Chondrocyte (in vitro differentiated cells): ENCODE results near the gene C11orf42. TPM values are rescaled to one million over a fixed set of nuclear protein-coding genes. Genes with fewer than 3 reads are reported as not detected.

ENCODE experiments used
- DNase-seq: peaks from one replicate; pipeline ENCODE4 v3.0.0; 2021; ENCODE audit warnings: mixed read lengths, low spot score
- H3K27ac Mint-ChIP-seq: one replicate; pipeline ENCODE4 v1.8.0; 2021; ENCODE audit warnings: mild to moderate bottlenecking, moderate library complexity, mixed read lengths; ENCODE audit not compliant: unreplicated experiment
- H3K27me3 Mint-ChIP-seq: 2 replicates; pipeline ENCODE4 v1.8.0; 2021; ENCODE audit warnings: low read depth, mixed read lengths
- H3K36me3 Mint-ChIP-seq: 2 replicates; pipeline ENCODE4 v1.8.0; 2021; ENCODE audit warnings: low read depth, mixed read lengths
- H3K4me1 Mint-ChIP-seq: 2 replicates; pipeline ENCODE4 v1.8.0; 2021; ENCODE audit warnings: low read depth, mild to moderate bottlenecking, mixed read lengths
- H3K4me3 Mint-ChIP-seq: one replicate; pipeline ENCODE4 v1.8.0; 2021; ENCODE audit warnings: mild to moderate bottlenecking, moderate library complexity, mixed read lengths; ENCODE audit not compliant: unreplicated experiment
- H3K9me3 Mint-ChIP-seq: 2 replicates; pipeline ENCODE4 v1.8.0; 2021; ENCODE audit warnings: low read depth, mixed read lengths
- CTCF ChIP-seq: fragments of 200-600 bp; sonication (generic); IDR thresholded peaks from 2 replicates; pipeline ENCODE4 v1.5.0; 2021; ENCODE audit warnings: antibody characterized with exemption, mild to moderate bottlenecking, moderate library complexity
- total RNA-seq: library from RNA; stranded (reverse); gene quantifications from 3 replicates; pipeline ENCODE4 v1.2.1, GENCODE V29; 2021

Gene C11orf42
- total RNA-seq, 1 donor from 2014 or later, result not detected

GRCh38 chr11:6201481-6201880, 3.9 kb upstream of the C11orf42 start:
- no peak for DNase-seq
- Mint-ChIP-seq H3K4me1 (no peaks in the 10 kb centered on the region), H3K27me3 (no peaks in the 10 kb centered on the region), H3K36me3 (peaks cover 10% of the 10 kb centered on the region), H3K4me3 (no peak overlapping the region), H3K27ac (no peak overlapping the region), H3K9me3 (no peaks in the 10 kb centered on the region)
- TF ChIP-seq CTCF, result no peak

GRCh38 chr11:6202041-6202440, 3.3 kb upstream of the C11orf42 start:
- Mint-ChIP-seq H3K27me3 (no peaks in the 10 kb centered on the region), H3K27ac (no peak overlapping the region), H3K4me1 (no peaks in the 10 kb centered on the region), H3K36me3 (peaks cover 10% of the 10 kb centered on the region), H3K4me3 (no peak overlapping the region), H3K9me3 (no peaks in the 10 kb centered on the region)
- TF ChIP-seq CTCF, result no peak
- no peak for DNase-seq

- Mint-ChIP-seq H3K4me1 (no peaks in the 10 kb centered on the region), H3K36me3 (peaks cover 10% of the 10 kb centered on the region), H3K9me3 (no peaks in the 10 kb centered on the region), H3K27me3 (no peaks in the 10 kb centered on the region), H3K4me3 (no peak overlapping the region), H3K27ac (no peak overlapping the region)
- no peak for DNase-seq
- TF ChIP-seq CTCF, result no peak
Observed at GRCh38 chr11:6203327-6203726, 2.0 kb upstream of the C11orf42 start.

- no peak overlapping the region for H3K4me3 Mint-ChIP-seq
- H3K36me3 Mint-ChIP-seq, result peaks cover 15% of the 10 kb centered on the region
- no peaks in the 10 kb centered on the region for H3K27me3 Mint-ChIP-seq
- DNase-seq, result no peak
- H3K4me1 Mint-ChIP-seq, result no peaks in the 10 kb centered on the region
- no peak overlapping the region for H3K27ac Mint-ChIP-seq
- no peak for TF ChIP-seq CTCF
- H3K9me3 Mint-ChIP-seq, result no peaks in the 10 kb centered on the region
Observed at GRCh38 chr11:6204706-6205105, 651 bp upstream of the C11orf42 start.

- Mint-ChIP-seq H3K36me3 (peaks cover 18% of the 10 kb centered on the region), H3K9me3 (no peaks in the 10 kb centered on the region), H3K27ac (no peak overlapping the region), H3K27me3 (no peaks in the 10 kb centered on the region), H3K4me3 (no peak overlapping the region), H3K4me1 (no peaks in the 10 kb centered on the region)
- TF ChIP-seq CTCF, result no peak
- no peak for DNase-seq
Observed at GRCh38 chr11:6206456-6207180, 1.3 kb downstream of the C11orf42 start.
